ENCODE results near the gene SLC36A2.

Gene SLC36A2

DNA sequence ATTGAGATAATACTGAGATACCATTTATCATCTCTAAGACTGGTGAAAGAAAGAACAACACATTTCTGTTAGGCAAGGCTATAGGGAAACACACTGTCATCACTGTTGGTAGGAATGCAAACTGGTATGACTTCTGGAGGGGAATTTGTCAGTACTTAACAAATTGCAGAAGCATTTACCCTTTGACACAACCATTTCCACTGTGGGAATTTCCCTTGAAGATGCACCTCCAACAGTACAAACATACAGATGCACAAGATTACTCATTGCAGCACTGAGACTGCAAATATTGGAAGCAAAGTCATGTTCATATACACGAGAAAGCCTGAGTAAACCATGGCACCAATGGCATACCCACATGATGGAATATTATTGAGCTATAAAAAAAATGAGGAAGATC is 76.8 kb downstream of the SLC36A2 start:
- CTCF ChIA-PET: interaction anchor here (1.0 to 1.7 kb wide), 3 partner anchors 12 to 46 kb away, joined by 3 to 4 read pairs (median 3); no protein-coding TSS in a partner anchor
- TF ChIP-seq, protein P1, sequence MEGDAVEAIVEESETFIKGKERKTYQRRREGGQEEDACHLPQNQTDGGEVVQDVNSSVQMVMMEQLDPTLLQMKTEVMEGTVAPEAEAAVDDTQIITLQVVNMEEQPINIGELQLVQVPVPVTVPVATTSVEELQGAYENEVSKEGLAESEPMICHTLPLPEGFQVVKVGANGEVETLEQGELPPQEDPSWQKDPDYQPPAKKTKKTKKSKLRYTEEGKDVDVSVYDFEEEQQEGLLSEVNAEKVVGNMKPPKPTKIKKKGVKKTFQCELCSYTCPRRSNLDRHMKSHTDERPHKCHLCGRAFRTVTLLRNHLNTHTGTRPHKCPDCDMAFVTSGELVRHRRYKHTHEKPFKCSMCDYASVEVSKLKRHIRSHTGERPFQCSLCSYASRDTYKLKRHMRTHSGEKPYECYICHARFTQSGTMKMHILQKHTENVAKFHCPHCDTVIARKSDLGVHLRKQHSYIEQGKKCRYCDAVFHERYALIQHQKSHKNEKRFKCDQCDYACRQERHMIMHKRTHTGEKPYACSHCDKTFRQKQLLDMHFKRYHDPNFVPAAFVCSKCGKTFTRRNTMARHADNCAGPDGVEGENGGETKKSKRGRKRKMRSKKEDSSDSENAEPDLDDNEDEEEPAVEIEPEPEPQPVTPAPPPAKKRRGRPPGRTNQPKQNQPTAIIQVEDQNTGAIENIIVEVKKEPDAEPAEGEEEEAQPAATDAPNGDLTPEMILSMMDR (IDR thresholded peaks at IDR 0.05; ENCODE audit: control extremely low read depth, extremely low read depth, low read depth, missing control alignments): no peak
- POLR2A ChIA-PET: no interaction called here
- DNase-seq (ENCODE audit: extremely low spot score): peak; percentile 64

DNA sequence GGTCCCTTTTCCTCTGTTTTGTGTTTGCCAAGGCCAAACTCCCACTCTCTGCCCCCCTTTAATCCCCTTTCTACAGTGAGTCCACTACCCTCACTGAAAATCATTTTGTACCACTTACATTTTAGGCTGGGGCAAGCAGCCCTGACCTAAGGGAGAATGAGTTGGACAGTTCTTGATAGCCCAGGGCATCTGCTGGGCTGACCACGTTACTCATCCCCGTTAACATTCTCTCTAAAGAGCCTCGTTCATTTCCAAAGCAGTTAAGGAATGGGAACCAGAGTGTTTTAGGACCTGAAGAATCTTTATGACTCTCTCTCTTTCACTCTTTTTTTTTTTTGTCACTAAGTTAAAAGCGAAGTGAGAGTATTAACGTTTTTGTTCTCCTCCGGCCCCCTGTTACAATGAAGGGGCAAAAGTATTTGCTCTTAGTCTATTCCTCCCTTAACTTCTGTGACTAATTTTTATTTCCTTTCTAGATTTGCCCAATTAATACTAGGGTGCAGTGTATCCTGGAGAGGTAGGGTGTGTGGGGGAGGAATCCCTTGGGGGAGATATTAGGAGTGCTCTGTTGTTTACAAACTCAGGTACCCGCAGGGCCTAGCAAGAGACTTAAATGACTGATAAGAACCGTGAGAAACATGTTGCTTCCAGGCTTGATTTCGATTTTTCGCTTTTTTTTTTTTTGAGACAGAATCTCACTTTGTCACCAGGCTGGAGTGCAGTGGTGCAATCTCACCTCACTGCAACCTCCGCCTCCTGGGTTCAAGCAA is 79.7 kb downstream of the SLC36A2 start:
- DNase-seq (ENCODE audit: extremely low spot score): no peak
- CTCF ChIA-PET: no interaction called here
- TF ChIP-seq, protein P1 (IDR thresholded peaks at IDR 0.05; ENCODE audit: control extremely low read depth, extremely low read depth, low read depth, missing control alignments): no peak
- POLR2A ChIA-PET: interaction anchor here (0.6 kb wide), 1 partner anchor 56 kb away, joined by 14 read pairs; no protein-coding TSS in a partner anchor

All from GM10248 (cell line).